ENCODE data around the gene IL23R. TPM values are rescaled to one million over a fixed set of nuclear protein-coding genes. Genes with fewer than 3 reads are reported as not detected.

IL23R gene
- total RNA-seq, 1 experiment from 2014 or later, result not detected

DNA sequence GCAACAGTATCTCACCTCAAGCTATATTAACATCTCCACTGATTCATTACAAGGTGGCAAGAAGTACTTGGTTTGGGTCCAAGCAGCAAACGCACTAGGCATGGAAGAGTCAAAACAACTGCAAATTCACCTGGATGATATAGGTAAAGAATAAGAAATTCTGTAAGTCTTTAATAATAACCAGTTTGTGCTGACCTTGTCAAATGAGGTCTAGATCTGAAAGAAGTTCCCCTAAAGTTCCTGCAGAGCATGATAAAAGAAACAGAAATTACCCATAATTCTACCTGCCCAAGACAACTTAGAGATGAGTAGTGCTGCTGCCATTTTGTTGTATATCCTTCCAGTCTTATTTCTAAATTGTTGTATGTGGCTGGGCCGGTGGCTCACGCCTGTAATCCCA lies 34.5 kb downstream of the IL23R start:
- no peaks in the 10 kb centered on the region; the same call in none of the 2 replicates for H3K27me3 Mint-ChIP-seq (ENCODE audit: low read depth)
- no peak overlapping the region for H3K27ac Mint-ChIP-seq
- no peak for DNase-seq
- H3K36me3 Mint-ChIP-seq (ENCODE audit: insufficient read depth in 1 of 3, low read depth in 3 of 3), result no peaks in the 10 kb centered on the region
- Histone ChIP-seq H3K9ac (ENCODE audit: extremely low read depth, insufficient read length, low read length) (no peak overlapping the region), H2BK12ac (ENCODE audit: insufficient read length, low read depth, low read length) (no peak overlapping the region), H2AFZ (ENCODE audit: low read length) (no peak overlapping the region), H3K56ac (ENCODE audit: insufficient read length, low read depth, low read length) (no peak overlapping the region), H3K18ac (ENCODE audit: insufficient read length, low read depth, low read length) (no peak overlapping the region), H2AK5ac (ENCODE audit: insufficient read length, low read length) (no peak overlapping the region), H4K8ac (replicated peaks; ENCODE audit: insufficient read length, low read depth, low read length) (no peak overlapping the region), H3K4ac (ENCODE audit: low read depth, low read length) (no peak overlapping the region), H3K79me1 (ENCODE audit: insufficient read depth, low read depth, low read length, poor library complexity, severe bottlenecking) (no peaks in the 10 kb centered on the region), H3K23ac (ENCODE audit: insufficient read length, low read depth, low read length) (no peak overlapping the region), H2BK5ac (ENCODE audit: insufficient read length, low read length) (no peak overlapping the region), H3K14ac (ENCODE audit: insufficient read depth, low read length) (no peak overlapping the region), H3K27me3 (ENCODE audit: insufficient read depth, low read length) (no peaks in the 10 kb centered on the region), H2BK120ac (ENCODE audit: low read depth, low read length, poor library complexity, severe bottlenecking) (no peak overlapping the region), H3K79me2 (ENCODE audit: insufficient read depth, low read length) (no peaks in the 10 kb centered on the region), H3T11ph (ENCODE audit: low read length) (no peak overlapping the region), H2BK20ac (ENCODE audit: low read depth, low read length, poor library complexity, severe bottlenecking) (no peak overlapping the region), H4K91ac (ENCODE audit: insufficient read length, low read depth, low read length) (no peak overlapping the region), H4K20me1 (ENCODE audit: control insufficient read depth, insufficient read depth, insufficient read length) (no peaks in the 10 kb centered on the region), H2BK15ac (ENCODE audit: low read depth, low read length) (no peak overlapping the region), H3K4me2 (ENCODE audit: insufficient read depth, insufficient read length, low read length) (no peak overlapping the region), H3K23me2 (ENCODE audit: insufficient read length, low read depth, low read length, poor library complexity, severe bottlenecking) (no peaks in the 10 kb centered on the region), H3K27ac (ENCODE audit: insufficient read length, low read depth, low read length) (no peak overlapping the region), H3K4me1 (ENCODE audit: insufficient read depth, low read length) (no peaks in the 10 kb centered on the region), H4K5ac (ENCODE audit: insufficient read length, low read depth, low read length) (no peak overlapping the region), H3K9me3 (ENCODE audit: control insufficient read depth, low read depth, low read length) (no peaks in the 10 kb centered on the region)
- WGBS (ENCODE audit: extremely low coverage, insufficient read length, low lambda C conversion rate), result no CpG with 5 or more reads among the region's 3 CpGs
- H3K4me1 Mint-ChIP-seq, result no peaks in the 10 kb centered on the region
- no peaks in the 10 kb centered on the region for H3K9me3 Mint-ChIP-seq
- no peak for TF ChIP-seq CTCF (conservative IDR thresholded peaks at IDR 0.05)
- H3K4me3 Mint-ChIP-seq, result no peak overlapping the region

Data from H9 (cell line).